Fibroblast of skin of back (primary cell): Measurements from ENCODE around the gene THAP9.
A peak's percentile ranks its signal among the peaks of the same experiment; 100 is the strongest.
"Not testable (repeated sequence)": the region's sequence is repeated elsewhere in the genome, so short reads cannot be mapped to it uniquely, and the experiment has no call there.

ENCODE experiments used
- DNase-seq: peaks from one replicate; pipeline ENCODE4 v3.0.0-alpha.2; 2013

The THAP9 gene

DNA sequence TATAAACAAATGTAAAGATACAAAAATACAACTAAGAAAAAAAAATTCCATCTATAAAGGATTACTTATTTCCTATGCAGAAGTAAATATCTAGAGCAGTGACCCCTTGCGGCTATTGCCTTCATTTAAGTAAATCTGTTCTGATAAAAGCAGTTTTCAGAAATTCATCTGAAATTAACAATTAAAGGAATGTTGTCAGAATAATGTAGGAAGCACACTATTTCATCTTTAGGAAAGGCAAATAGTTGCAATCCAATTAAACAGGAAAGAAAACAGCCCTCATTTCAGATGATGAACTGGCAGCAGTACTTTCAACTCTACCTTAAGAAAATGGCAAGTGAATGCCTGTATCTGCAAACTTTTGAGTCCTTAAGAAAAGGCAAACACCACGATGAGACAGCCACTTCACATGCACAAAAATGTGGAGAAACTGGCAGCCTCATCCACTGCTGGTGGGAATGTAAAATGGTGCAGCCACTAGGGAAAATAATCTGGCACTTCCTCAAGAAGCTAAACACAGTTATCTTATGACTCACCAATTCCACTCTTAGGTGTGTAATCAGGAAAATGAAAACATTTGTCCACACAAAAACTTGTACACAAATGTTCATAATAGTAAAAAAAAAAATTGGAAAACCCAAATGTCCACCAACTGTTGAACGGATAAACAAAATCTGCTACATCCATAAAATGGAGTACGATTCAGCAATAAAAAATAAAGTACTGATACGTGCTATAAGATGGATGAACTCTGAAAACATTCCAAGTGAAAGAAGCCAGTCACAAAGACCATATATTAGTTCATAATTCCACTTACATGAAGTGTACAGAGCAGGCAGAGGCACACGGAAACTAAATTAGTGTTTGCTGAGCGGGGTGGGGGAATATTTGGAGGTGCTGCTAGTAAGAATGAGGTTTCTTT, 2.0 kb upstream of the THAP9 start:
- DNase-seq: peak; percentile 89

DNA sequence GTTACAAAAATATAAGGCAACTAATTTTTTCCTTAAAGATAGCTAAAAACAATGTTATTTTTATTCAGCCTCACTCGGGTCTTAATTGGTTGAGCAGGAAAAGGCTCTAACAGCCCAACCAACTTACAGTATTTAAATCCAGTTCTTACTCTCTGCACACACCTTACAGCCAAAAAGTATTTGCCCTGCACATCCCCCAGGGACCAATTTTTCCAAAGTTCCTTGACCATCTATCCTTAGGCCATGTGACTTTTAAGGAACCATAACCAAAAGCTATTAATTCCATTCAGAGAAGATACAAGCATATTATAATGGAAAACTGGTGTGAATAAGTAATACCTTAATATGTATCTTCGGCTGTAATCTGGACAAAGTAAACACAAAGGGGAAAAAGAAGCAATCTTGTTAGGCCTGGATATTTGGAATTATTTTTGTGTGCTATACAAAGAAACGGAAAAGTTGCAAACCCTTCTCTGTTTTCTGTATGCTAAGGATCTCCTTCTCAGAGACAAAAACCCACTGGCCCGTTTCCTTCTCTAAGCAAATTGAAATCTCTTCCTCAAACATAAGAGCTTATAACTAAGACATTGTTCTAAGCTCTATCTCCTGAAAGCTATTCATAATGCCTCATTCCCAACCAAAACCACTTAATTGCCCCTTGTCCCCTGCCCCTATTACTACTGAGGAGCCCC, 1.0 kb upstream of the THAP9 start:
- no peak for DNase-seq

DNA sequence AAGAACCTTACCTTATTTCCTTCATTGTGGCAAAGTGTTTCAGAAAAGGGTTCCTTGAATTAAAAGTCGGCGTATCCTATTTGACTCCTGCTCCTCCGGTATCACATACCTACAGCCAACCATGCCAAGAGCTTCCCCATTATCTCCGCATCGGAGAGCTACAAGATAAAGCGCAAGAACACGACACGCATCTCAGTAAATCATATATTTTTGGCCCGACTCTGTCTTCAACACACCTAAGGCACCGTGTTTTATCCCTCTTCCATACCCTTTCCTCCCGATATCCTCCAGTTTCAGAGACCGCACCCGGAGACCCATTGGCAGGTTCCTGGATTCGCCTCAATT, 497 bp upstream of the THAP9 start:
- DNase-seq: no peak

DNA sequence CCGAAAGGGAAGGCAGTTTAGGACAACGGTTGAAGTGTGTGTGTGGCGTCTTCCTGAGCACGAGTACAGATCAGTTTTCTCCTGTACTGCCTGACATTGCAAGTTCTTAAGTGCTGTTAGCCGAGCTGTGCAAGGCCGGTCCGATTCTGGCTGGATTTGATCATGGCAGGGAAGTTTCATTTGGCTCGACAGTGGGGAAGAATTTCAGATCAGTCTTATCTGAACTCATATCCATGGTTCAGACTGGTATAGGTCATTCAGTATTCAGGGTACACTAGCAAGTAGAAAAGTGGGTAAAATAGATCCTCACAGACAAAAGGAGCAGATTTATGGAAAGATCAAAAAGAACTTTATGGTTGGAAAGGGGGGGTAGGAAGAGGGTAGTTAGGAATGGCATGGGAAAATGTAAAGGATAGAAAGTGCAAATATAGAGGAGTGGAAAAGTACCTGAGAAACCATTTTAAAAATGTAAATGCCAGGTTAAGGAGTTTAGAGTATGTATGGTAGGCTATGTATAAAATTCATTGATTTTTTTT, 716 bp downstream of the THAP9 start:
- no peak for DNase-seq

DNA sequence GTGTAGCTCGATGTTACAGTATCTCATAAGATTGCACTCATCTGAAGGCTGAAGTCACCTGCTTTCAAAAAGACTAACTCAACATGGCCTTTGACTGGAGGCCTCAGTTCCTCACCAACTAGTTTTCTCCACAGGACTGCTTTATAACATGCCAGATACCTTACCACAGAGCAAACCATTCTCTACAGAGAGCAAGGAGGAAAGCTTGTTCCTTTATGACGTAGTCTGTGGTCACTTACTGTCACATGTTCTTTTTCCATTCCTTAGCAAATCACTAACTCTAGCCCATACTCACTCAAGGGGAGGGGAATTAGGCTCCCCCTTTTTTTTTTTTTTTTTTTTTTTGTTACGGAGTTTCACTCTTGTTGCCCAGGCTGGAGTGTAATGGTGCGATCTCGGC, 3.2 kb downstream of the THAP9 start:
- no peak for DNase-seq

DNA sequence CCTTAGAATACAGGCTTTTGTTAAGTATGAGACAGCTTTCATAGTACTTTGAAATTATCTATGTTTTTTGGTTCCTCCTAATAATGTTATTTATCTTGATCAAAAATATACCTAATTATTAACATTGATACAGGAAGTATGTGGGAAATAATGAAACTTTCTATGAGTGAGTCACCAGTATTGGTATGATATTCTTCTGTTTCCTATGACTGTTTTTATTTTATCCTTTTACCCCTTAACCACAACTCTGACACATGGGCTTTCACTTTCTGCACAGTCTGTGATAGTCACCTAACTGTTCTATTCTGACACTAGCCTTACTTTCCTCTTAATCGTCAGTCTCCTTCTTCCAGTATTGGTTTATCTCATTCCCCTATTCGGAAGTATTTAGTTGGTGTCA, 4.7 kb downstream of the THAP9 start:
- DNase-seq: peak; percentile 61

DNA sequence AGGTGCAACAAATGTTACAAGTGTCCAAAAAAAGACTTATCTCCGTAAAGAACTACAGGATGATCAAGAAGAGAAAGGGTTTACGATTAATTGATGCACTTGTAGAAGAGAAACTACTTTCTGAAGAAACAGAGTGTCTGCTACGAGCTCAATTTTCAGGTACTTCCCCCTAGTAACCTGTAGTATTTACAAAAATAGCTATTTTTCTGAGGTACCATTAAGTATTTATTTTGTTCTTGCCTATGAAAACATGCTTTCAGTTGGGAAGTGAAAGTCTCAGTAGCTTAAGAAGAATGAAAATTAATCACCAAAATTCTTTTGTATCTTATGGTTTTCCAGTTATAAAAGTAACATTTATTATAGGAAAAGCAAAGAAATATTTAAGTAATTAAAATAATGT, 5.9 kb downstream of the THAP9 start:
- no peak for DNase-seq

DNA sequence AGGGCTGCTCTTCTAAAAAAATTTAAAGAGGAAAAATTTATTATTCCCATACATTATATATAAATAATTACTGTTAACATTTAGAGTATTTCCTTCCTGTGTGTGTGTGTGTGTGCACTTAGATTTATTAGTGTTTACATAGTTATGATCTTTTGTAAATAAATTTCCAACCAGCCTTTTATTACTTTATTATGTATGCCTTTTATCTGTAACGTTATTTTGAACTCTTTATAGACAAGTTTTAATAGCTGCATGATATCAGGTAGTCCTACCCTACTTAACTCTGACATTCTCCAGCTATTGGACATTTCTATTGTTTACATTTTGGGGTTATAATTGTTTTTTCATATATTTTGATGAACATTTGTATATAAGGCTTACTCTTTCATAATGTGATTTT, 8.8 kb downstream of the THAP9 start:
- DNase-seq: no peak

DNA sequence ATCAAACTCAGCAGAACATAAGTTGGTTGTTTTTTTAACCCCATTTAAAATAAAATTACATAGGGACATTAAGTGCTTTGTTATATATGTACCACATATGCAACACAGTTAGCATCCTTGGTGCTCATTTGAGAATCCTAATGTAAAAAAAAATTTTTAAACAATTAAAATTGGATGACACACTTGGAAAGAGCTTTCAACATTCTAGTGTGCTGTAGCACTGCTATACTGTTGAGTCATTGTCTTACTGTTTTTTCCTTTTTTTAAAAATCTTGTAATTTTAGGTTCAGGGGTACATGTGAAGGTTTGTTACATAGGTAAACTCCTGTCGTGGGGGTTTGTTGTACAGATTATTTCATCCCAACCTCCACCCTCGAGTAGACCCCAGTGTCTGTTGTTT, 12.8 kb downstream of the THAP9 start:
- no peak for DNase-seq

DNA sequence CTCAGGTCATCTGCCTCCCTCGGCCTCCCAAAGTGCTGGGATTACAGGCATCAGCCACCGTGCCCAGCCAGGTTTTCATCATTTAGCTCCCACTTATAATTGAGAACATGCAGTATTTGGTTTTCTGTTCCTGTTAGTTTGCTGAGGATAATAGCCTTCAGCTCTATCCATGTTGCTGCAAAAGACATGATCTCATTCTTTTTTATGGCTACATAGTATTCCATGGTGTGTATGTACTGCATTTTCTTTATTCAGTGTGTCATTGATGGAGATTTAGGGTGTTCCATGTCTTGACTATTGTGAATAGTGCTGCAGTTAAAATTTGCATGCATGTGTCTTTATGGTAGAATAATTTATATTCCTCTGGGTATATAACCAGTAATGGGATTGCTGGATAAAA, 13.4 kb downstream of the THAP9 start:
- DNase-seq: not testable (repeated sequence)

DNA sequence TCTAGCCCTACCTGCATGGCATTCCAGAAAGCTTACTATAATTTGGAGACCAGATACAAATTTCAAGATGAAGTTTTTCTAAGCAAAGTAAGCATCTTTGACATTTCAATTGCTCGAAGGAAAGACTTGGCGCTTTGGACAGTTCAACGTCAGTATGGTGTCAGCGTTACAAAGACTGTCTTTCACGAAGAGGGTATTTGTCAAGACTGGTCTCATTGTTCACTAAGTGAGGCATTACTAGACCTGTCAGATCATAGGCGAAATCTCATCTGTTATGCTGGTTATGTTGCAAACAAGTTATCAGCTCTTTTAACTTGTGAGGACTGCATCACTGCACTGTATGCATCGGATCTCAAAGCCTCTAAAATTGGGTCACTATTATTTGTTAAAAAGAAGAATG, 17.6 kb downstream of the THAP9 start:
- DNase-seq: no peak

DNA sequence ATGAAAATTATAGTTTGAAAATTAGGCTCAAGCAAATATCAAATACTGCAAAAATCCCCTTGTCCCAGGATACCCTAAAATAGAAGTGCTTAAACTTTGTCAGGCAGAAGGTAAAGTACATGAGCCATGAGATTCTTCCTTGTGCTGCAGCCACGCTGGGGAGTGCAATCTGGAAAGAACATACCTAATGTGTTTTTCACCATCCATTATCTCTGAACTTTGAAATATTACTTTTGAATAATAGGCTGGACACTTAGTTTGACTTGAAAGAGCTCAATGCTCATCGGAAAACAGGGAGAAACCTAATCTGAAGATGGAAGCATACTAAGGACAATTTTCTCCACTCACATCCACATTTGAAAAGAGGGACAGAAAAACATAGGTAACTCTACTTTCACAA, 18.9 kb downstream of the THAP9 start:
- DNase-seq: no peak

DNA sequence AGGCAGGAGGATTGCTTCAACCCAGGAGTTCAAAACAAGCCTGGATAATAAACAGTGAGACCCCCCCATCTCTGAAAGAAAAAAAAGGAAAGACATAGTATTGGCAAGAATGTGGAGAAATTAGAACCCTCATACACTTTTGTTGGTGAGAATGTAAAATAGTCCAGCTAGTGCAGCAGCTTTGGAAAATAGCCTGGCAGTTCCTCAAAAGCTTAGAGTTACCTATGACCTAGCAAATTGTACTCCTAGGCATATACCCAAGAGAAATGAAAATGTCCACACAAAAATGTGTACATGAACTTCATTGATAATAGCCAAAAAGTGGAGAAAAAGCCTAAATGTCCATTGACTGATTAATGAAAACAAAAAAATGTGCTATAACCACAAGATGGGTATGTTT, 21.3 kb downstream of the THAP9 start:
- DNase-seq: no peak

DNA sequence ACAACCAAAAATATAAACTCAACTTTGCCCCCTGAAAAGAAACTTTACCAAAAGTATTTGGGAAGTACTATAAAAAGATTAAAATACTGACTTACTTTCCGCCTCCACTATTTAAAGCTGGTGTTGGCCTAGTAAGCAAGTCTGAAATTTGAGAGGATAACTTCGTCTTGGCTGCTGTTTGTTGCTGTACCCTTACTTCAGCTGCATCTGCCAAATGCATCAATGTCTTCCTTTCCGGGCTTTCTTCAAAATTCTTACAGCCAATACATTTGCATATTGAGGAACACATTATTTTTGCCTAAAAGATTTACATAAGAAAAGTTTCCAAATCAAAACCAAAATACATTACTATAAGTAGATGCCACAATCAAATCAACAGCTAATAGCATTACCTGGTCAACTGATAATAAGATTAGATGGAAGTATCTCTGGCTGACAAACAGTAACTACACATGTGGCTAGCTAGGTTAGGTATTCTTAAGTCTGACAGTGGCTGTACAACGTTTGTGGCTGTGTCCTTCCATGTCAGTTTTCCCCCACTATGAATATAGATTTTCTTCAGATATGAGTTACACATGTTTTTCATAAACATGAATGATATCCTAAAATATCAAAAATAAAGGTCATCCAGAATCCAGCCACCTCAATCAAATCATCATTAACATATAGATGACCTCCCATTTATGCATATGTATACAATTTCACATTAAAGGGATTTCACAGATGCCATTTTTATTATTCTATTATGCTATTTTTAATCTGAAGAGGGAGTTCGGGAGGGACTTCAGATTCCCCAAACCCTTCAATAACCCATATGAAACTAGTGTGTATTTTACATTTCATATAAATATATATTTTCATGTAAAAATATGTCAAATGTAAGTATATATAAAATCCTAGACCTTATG, 30.6 kb downstream of the THAP9 start:
- DNase-seq: no peak

DNA sequence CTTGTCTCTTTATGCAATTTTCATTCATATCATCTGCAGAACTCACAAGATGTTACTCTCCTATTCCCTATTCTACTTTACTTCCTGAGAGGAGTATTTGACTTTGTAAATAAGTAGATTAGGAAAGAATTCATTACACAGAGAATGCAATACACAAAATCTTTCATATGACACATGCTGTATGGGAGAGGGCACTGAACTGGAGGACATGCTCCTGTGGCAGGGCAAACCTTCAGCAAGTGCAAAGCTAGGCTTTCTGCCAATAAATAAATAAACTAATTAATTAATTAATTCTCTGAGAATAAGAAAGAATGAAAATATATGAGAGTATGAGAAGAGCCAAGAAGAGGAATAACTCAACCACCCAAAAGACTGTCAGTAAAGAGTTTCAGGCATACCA, 33.9 kb downstream of the THAP9 start:
- no peak for DNase-seq

DNA sequence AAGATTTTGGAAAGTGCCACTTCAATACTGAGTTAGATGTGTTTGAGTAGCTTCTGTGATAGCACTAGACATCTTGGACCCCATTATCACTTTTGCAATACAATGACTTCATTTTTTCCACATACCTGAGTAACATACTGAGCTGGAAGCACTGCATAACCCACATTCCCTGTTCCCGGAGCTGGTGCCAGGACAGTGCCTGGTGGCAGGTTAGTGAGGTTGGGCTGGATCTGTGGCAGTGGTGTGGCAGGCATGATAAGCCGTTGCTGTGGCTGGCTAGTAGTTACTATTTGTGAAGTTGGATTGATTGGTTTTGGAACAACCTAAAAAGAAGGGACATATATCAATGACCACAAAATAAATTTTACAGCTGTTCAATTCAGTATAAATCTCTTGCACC, 38.9 kb downstream of the THAP9 start:
- DNase-seq: no peak

DNA sequence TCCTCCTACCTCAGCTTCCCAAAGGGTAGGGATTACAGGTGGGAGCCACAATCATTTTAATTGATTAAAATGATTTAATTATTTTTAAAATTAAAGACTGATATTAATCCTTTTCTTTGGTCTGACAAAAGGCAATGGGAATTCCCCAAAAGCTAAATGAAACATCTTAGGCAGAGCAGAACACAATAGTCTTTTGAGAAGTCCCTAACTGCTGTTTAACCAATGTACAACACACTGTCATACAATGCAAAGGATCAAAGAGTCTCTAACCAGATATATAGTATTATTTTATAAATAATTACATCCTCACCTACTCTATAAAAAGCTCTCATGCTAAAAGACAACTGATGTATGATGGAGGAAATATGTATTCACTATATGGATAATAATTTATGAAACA, 47.0 kb downstream of the THAP9 start:
- DNase-seq: no peak

DNA sequence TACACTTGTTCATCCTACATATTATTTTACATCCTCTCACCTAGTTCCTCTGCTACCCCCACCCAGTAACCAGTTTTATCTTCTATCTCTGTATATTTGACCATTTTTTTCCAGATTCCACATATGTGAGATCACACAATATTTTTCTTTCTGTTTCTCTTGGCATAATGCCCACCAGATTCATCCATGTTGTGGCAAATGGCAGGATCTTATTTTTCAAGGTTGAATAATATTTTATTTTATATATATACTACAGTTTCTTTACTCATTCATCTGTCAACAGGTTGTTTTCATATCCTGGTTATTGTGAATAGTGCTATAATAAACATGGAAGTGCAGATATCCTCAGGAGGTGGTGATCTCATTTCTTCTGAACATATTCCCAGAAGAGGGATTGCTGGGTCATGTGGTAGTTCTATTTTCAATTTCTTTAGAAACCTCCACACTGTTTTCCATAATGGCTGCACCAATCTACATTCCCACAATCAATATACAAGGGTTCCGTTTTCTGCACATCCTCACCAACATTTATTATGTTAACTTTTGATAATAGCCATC, 48.2 kb downstream of the THAP9 start:
- peak; percentile 51 for DNase-seq

DNA sequence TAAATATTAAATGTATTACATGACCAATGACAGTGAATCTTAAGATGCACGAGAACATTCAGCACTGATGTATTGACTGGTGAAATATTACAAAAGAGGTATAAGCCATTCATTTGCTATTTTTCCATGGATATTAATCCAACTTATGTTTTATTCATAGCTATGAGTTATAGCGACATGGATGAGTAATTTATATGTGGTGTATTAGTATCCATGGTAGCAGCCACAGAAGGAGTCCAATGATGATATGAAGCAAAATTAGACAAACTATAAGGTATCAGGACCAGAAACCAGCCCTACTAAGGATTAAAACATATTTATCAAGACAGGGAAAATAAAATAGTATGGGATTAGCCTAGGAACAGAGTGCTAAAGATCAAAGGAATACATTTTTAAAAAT, 50.7 kb downstream of the THAP9 start:
- peak; percentile 8 for DNase-seq

DNA sequence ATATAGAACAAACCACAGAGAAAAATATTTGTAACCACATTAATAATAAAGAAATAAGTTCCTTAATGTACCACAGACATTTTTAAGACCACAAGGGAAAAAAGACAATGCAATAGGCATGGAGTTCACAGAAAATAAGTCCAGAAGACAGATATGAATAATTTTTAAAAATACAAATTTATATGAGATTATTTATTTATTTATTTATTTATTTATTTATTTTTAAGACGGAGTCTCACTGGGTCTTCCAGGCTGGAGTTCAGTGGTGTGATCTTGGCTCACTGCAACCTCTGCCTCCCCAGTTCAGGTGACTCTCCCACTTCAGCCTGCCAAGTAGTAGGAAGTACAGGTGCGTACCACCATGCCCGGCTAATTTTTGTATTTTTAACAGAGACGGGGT, 53.7 kb downstream of the THAP9 start:
- peak; percentile 44 for DNase-seq

DNA sequence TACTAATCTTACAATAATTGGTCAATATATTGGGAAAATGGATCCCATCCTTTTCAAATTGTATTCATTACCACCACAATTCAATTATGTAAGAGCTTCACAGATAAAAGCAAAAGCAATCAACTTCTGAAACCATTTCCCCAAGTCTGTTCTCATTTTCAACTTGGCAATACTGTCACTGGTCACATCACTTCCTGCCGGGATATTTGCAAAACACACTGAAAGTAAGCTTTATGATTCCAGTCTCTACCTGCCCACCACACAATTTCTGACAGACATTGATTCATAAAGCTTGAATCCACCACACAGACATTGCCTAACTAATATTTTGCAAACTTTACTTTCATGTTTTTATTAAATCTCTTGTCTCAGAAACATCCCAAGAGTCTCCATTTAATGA, 56.5 kb downstream of the THAP9 start:
- DNase-seq: no peak

DNA sequence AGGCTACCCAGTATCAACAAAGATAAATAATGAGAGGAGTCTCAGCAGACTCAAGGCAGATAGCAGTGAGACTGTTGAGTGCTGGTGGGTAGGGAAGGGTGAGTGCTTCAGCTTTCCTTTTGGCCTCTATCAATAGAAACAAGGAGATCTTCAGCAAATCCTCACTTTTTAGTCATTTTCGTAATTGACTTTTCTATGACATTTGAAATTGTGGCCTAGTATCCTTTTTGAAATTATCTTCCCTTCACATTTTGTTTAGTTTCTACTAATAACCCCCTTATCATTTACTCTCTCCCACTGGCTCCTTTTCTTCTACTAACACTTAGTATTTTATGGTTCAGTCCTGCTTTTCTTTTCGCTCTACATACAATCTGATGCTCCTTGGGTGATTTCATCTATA, 65.2 kb downstream of the THAP9 start:
- DNase-seq: no peak

DNA sequence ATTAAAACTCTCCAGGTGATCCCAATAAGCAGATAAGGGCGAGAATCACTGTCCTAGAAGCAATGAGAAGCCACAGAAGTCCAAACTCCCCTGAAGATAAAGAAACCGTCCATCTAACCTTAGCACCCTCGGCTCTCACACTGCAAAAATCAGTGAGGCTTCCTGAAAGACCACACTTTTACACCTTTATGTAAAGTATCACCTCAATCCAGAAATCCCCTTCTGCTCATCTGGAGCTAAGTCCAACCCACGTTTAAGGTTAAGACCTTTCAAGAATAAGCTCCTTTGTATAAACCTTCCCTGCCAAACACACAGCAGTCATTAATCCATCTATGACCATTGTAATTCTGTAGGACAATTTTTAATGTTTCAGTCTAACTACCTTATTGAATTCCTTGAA, 68.4 kb downstream of the THAP9 start:
- DNase-seq: no peak
